ENCODE data around the gene CEP83.

DNA sequence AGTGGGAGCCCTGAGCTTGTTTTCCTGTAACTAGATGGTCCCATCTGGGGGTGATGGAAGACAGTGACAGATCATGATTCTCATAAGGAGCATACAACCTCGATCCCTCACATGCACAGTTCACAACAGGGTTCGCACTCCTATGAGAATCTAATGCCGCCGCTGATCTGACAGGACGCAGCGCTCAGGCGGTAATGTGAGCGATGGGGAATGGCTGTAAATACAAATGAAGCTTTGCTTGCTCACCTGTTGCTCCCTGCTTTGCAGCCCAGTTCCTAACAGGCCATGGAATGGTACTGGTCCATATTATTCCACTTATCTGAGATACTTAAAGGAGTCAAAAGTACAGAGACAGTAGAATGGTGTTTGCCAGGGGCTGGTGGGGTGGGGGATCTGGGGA lies 9.9 kb upstream of the CEP83 start:
- TF ChIP-seq YY1 (IDR thresholded peaks at IDR 0.05; ENCODE audit: insufficient read depth, insufficient read length) (no peak), SUZ12 (IDR thresholded peaks at IDR 0.05; ENCODE audit: extremely low read depth, insufficient read depth, insufficient read length) (no peak), ZNF274 (IDR thresholded peaks at IDR 0.05; ENCODE audit: low read depth, low read length) (no peak)
